HG03045 (cell line): ENCODE measurements around the gene KIF3A.

Experiments
- ATAC-seq: cut with Tn5 transposase; IDR thresholded peaks from one replicate; pipeline ENCODE4 v1.9.1; 2021; ENCODE audit warnings: mild to moderate bottlenecking, moderate library complexity; ENCODE audit not compliant: unreplicated experiment

Gene KIF3A

GRCh38 chr5:132679717-132680380 is 57.5 kb downstream of the KIF3A start:
- ATAC-seq, result no peak

- ATAC-seq, result no peak
These were observed 58.2 kb downstream of the KIF3A start for GRCh38 chr5:132679166-132679565.

DNA sequence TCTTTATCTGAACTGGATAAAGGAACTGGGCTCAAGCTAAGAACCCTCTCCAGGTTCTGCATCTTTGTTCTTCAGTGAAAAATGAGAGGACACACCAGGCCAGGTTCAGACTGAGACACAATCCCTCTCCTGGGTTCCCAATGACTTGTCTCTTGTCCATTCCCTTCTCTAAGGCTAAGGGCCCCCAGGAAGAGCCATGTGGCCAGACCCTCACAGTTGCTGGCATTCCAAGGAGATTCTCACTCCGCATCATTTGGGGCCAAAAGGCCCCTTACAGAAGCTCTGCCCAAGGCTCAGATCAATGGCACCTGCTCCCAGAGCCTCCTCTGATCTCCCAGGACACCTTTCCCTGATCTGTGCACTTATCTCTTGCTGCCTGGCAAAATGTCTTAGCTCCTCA is 58.6 kb downstream of the KIF3A start:
- ATAC-seq, result no peak

DNA sequence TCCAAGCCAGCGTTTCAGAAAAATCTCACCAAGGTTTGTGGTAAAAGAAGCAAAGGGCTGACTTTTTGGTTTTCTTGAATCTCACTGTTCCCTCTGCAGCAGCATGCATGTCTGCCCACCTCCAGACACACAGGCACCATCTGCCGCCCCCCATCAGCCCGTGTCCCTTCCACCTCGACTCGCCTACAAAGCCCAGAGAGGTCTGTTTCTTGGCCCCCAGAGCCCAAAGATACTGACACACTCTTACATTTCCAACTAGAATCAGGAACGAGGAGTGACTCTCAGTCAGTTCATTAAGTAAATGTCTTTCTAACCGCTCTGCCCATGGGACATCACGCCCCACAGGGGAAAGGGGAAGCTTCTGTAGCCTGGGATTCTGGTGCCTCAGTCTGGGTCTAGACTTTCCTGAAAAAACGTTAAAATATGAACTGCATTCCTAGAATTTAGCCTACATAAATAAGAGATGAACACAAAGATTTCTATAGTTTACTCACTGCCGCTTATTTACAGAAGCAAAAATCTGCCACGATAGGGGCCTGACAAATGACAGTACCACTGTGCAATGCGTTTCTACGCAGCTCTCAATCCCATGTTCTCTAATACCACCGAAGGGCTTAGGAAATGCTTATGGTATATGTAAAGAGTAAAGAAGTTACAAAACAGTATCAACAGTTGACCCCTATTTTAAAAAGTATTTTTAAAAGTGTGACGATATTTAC is 59.5 kb downstream of the KIF3A start:
- ATAC-seq, result no peak

- ATAC-seq, result no peak
These were observed 60.2 kb downstream of the KIF3A start for GRCh38 chr5:132677191-132677590.

DNA sequence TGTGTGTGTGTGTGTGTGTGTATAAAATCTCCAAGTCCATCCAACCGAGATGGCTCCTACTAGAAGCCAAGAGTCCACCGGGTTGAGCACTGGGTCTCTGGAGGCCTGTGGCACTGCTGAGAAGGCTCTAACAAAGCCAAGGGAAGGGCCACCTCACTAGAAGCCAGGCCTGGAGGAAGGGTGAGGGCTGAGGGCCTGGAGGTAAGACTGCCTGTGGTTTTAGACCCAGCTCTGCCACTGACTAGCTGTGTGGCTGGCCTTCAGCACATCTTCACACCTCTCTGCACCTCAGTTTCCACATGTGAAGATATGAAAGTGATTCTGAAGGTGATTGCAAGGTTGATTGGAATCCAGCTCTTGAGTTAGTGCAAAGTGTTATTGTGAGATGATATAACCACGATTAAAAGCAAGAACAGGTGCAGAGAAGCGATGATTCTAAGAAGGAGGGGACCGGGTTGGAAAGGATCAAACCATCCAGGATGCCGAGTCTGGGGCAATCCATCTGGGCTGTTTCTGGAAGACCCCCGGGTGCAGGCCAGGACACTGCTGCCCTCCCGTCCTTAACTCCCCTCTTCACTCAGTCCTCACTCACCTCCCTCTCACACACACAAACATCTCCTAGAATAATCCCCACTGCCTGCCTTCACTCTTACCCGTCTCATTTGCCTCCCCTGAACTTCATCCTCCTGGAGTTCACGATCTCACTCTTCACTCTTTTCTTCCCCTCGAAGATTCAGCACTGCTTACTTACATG is 61.2 kb downstream of the KIF3A start:
- ATAC-seq, result no peak

GRCh38 chr5:132674671-132675506 is 62.5 kb downstream of the KIF3A start:
- peak; percentile 73 for ATAC-seq

GRCh38 chr5:132673939-132674630 is 63.3 kb downstream of the KIF3A start, which contains the start of gene IL4:
Gene IL4, plus strand, starts transcription at chr5:132673989. Its CDS starts 62 bp downstream, at chr5:132674051.
- ATAC-seq, result no peak

DNA sequence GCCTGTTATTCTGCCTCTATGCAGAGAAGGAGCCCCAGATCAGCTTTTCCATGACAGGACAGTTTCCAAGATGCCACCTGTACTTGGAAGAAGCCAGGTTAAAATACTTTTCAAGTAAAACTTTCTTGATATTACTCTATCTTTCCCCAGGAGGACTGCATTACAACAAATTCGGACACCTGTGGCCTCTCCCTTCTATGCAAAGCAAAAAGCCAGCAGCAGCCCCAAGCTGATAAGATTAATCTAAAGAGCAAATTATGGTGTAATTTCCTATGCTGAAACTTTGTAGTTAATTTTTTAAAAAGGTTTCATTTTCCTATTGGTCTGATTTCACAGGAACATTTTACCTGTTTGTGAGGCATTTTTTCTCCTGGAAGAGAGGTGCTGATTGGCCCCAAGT is 63.9 kb downstream of the KIF3A start:
- no peak for ATAC-seq

- no peak for ATAC-seq
These were observed 66.3 kb downstream of the KIF3A start for GRCh38 chr5:132671000-132671399.

DNA sequence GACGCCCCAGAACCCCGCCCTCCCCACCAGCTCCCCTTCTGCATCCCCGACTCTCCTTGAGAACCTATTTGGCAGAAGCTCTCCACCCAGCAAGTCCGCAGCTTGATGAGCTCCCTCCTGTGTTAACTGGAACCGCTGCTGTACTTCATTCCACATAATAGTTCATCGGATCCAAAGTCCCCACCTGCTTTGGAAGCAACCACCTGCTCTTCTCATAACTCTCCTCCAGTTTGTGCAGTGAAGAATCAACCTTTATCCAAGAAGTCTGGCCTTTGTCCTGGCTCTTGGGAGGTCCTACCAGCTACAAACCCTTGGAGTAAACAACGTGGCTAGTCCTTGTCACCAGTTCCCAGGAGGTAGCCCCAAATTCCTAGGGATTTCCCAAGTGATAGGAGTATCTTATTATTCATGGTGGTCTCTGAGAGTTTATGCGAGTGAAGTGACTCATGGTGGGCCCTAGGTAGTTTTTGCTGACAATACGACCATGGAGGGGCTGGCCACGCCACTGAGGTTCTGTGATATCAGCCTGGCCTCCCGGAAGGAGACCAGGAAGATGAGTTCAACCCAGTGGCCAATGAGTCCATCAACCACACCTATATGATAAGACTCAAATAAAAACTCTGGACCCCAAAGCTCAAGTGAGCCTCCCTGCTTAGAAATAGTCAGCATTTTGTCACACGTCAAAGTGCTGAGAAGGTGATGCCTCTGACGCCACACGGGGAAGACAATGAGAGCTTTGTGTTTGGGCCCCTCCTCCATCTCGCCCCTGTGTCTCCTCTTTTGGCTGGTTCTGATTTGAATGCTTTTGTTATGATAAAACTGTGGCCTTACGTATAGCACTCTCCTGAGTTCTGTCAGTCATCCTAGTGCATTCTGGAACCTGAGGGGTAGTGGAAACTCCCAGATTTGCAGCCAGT is 67.1 kb downstream of the KIF3A start:
- ATAC-seq, result no peak

DNA sequence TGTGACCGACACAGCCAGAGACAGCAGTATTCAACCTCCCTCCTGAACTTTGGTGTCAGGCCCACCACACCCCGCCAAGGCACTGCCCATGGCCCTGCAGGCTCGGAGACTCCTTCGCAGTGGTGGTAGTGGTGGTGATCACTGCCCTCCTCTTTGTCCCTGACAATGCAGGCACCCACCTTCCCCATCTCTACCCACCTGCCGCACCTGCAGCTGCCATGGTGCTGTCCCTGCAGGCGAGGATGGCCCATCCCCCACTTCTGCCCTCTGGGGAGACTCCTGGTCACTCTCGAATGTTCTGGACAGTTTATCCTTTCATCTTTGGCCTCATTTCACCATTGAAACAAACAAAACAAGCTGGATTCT is 67.9 kb downstream of the KIF3A start:
- no peak for ATAC-seq

- no peak for ATAC-seq
These were observed 68.5 kb downstream of the KIF3A start for GRCh38 chr5:132668706-132669454.

- ATAC-seq, result no peak
These were observed 69.3 kb downstream of the KIF3A start for GRCh38 chr5:132667761-132668705.

GRCh38 chr5:132667309-132667708 is 70.0 kb downstream of the KIF3A start:
- ATAC-seq, result no peak

GRCh38 chr5:132666310-132667123 is 70.8 kb downstream of the KIF3A start:
- no peak for ATAC-seq
